ENCODE data around the gene ZBTB7B. TPM values are rescaled to one million over a fixed set of nuclear protein-coding genes. Genes with fewer than 3 reads are reported as not detected.

Gene ZBTB7B
- total RNA-seq, 2 donors from 2014 or later: 50.5 to 72.8 TPM

DNA sequence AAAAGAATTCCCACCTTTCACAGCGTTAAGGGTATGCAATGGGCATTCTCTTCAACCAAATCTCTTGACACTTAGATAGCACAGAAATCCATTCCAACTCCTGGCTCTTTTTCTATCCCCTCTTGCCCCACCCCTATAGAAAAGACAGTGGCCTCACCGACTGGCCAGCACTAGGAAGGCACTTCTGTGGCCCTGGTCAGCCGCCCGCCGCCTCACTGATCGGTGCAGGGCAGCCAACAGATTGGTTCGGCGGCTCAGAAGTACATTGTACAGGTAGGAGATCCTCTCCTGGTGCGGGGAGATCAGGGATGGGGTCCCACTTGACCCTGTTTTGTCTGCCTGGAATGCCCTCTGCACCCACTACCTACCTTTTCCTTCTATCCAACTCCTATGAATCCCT lies 21.7 kb downstream of the ZBTB7B start:
- intact Hi-C loops (cut with DNase I): no loop called here
- no peak for DNase-seq (ENCODE audit: low spot score)

DNA sequence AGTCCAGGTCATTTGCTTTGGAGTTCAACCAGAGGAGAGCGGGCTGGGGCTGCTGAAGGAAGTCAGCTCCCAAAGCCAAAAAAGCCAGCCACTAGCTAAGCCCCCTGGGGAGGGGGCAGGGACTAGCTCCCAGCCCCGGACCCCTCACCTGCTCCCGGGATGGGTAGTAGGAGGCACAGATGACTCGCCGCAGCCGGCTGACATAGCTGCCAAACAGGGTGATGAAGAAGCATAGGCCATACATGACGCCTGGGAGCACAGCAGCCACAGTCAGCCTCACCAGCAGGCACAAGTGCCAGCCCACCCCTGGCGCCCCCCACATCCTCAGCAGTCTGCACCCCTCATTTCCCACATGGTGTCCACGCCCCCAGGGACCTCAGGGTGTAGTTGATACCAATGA lies 23.6 kb downstream of the ZBTB7B start:
- no peak for DNase-seq (ENCODE audit: low spot score)
- intact Hi-C loops (cut with DNase I): no loop called here

DNA sequence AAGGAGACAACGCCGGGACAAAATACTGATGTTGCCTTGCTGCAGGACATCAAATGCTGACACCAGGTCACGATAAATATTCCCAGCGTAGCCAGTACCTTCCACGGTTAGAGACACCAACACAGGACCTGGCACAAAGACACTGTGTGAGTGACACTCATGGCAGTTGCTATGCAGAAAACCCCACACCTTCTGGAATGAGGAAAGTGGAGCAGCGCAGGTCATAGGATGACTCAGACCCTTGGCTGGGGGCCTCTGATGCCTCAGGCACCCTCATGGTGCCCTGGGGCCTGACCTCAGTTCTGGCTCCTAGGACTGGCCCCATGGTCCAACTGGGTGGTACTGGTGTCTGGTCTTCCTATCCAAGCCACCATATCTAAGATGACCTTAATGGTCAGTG lies 24.0 kb downstream of the ZBTB7B start:
- intact Hi-C loops (cut with DNase I): no loop called here
- no peak for DNase-seq (ENCODE audit: low spot score)

GRCh38 chr1:155029513-155030242 lies 27.1 kb downstream of the ZBTB7B start:
- intact Hi-C loops (cut with DNase I): no loop called here
- DNase-seq (ENCODE audit: low spot score): no peak

- DNase-seq (ENCODE audit: low spot score): no peak
- intact Hi-C loops (cut with DNase I): no loop called here
These were observed 27.7 kb downstream of the ZBTB7B start for GRCh38 chr1:155030243-155030795.

DNA sequence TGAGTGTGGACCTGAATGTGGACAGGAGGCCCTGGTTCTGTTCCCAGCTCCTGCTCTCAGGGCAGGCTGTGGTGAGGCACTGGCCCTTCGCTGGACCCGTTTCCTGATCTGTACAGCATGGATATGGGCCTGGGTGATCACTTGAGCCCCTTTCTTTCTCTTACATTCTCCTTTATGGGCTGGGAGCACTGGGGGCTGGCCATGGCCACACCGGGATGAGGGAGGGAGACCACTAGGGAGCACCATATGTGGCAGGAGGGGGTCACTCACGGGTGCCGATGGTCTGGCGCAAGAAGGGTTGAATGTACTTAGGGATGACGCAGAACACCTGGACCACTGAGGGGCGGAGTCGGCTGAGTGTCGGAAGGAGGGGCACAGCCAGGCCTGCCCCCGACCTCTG lies 28.3 kb downstream of the ZBTB7B start:
- intact Hi-C loops (cut with DNase I): no loop called here
- DNase-seq (ENCODE audit: low spot score): no peak

DNA sequence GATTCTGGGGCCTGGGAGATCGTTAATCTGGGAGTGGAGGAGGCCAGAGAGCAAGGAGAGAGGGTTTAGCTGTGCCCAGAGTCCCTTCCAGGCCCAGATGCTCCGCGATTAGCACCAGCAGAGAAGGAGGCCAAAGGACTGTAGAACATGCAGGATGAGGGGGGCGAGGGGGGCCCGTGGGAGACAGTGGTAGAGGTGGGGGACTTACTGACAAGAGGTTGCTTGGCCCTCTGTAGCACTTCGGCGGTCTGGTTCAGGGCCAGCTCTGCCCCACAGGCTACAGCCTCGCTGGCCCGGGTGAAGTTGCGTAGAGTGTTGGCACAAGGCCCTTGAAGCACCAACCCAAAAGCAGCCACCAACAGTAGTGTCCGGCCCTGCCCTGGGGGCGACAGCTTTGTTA lies 30.3 kb downstream of the ZBTB7B start:
- no peak for DNase-seq (ENCODE audit: low spot score)
- intact Hi-C loops (cut with DNase I): no loop called here

DNA sequence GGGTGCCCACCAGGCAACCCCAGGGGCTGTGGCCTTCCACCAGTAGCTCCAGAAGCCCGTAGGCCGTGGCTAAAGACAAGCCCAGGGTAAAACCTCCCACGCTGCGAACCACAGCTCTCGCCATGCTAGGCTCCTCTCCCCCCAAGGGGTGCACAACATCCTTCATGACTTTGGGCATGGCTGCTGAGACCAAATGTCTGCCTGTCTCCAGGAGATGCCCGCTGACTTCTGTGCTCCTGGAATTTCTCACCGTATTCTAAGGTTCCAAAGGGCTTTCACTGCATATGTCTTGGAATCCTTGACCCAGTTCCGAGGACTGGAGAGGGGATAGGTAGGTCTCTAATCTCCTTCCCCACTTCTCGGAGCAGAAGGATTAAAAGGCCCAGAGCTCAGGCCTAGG lies 30.9 kb downstream of the ZBTB7B start, which contains the start of the genes DCST1 and DCST2:
Gene DCST1 (plus strand): TSS at position 301 of the 400 bp plus-strand sequence. CDS start 213 bp downstream, outside the sequence.
Gene DCST2 (minus strand): TSS at position 258 of the 400 bp plus-strand sequence. CDS start 80 bp downstream, at position 178.
- DNase-seq (ENCODE audit: low spot score): no peak
- intact Hi-C loops (cut with DNase I): no loop called here

- no peak for DNase-seq (ENCODE audit: low spot score)
- intact Hi-C loops (cut with DNase I): no loop called here
These were observed 32.0 kb downstream of the ZBTB7B start for GRCh38 chr1:155034318-155035208.

- intact Hi-C loops (cut with DNase I): no loop called here
- no peak for DNase-seq (ENCODE audit: low spot score)
These were observed 33.3 kb downstream of the ZBTB7B start for GRCh38 chr1:155035936-155036335.

DNA sequence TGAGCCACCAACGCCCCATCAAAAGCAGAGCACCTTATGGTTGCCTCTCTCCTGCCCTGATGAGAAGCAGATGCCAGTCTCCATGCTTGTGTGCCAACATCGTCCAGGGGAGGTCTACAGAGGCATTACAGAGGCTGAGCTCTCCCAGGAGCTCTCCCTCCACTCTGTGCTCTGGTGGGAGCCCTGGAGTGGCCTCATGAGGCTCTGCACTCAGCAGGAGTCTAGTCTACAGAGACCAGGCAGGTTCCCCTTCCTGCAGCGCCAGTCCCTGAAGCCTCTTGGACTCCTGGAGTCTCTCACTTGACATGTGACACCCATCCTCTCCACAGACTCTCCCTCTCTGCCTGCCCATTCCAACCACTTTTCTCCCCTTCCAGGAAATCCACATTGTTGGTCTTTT lies 34.4 kb downstream of the ZBTB7B start:
- intact Hi-C loops (cut with DNase I): no loop called here
- no peak for DNase-seq (ENCODE audit: low spot score)

- intact Hi-C loops (cut with DNase I): no loop called here
- DNase-seq (ENCODE audit: low spot score): no peak
These were observed 35.3 kb downstream of the ZBTB7B start for GRCh38 chr1:155037851-155038441.

DNA sequence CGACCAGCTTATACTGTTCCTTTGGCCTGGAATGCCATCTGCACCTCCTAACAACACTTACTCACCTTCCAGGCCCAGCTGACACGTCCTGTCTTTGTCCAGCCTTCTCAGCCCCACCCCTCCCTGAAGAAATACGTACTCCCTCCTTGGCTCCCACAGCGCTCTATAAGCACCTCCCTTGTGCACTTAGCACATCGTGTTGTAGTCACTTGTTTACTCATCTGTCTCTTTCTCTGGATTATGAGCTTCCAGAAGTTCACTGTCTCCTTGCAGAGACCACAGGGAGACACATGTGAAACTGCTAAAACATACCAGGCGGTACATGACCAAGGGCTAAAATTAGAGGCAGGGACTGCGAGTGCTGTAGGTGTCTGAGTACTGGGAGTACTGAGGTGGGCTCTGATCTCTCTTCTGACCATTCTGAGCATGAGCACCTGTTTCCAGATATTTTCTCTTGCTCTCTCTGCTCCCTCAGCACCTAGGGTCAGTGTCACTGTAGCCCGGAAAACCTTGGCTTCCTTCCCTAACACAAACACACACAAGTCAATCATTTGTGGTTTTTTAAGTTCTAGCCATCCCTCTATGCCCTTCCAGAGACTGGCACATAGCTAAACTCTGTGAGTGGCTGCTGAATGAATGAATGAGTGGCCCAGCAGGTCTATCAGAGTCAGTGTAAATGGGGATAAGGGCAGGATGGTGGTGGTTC lies 36.2 kb downstream of the ZBTB7B start:
- no peak for DNase-seq (ENCODE audit: low spot score)
- intact Hi-C loops (cut with DNase I): no loop called here

- no peak for DNase-seq (ENCODE audit: low spot score)
- intact Hi-C loops (cut with DNase I): no loop called here
These were observed 36.7 kb downstream of the ZBTB7B start for GRCh38 chr1:155039308-155039669.

- intact Hi-C loops (cut with DNase I): no loop called here
- no peak for DNase-seq (ENCODE audit: low spot score)
These were observed 37.9 kb downstream of the ZBTB7B start for GRCh38 chr1:155040358-155041093.

- intact Hi-C loops (cut with DNase I): loop anchor here in 1 of 2 donors (2.0 kb wide), 1 partner anchor 20 kb away; no protein-coding TSS in a partner anchor
- no peak for DNase-seq (ENCODE audit: low spot score)
These were observed 40.2 kb downstream of the ZBTB7B start for GRCh38 chr1:155042789-155043188.

- intact Hi-C loops (cut with DNase I): loop anchor here in 1 of 2 donors (2.0 kb wide), 1 partner anchor 21 kb away; no protein-coding TSS in a partner anchor
- DNase-seq (ENCODE audit: low spot score): no peak
These were observed 40.7 kb downstream of the ZBTB7B start for GRCh38 chr1:155043301-155043702.

- intact Hi-C loops (cut with DNase I): loop anchor here in 1 of 2 donors (2.0 kb wide), 2 partner anchors 21 to 41 kb away; no protein-coding TSS in a partner anchor
- DNase-seq (ENCODE audit: low spot score): no peak
These were observed 41.2 kb downstream of the ZBTB7B start for GRCh38 chr1:155043793-155044192.

All from posterior vena cava (tissue), 2 donors.